Panc1 (cell line): ENCODE data around the gene KRT222.

ENCODE experiments used
- POLR2AphosphoS5 ChIP-seq: IDR thresholded peaks from 2 replicates; pipeline ENCODE4 v1.6.1; 2012; ENCODE audit warnings: mild to moderate bottlenecking, low read depth, low read length, moderate library complexity
- SIN3A ChIP-seq: IDR thresholded peaks from 2 replicates; pipeline ENCODE4 v1.6.1; 2012; ENCODE audit warnings: low read depth, mild to moderate bottlenecking, low read length, moderate library complexity, borderline replicate concordance; ENCODE audit not compliant: insufficient read depth
- TCF7L2 ChIP-seq: IDR thresholded peaks from 2 replicates; pipeline ENCODE4 v1.6.1; 2011; ENCODE audit warnings: mild to moderate bottlenecking, low read depth, low read length, inconsistent platforms
- TF ChIP-seq, protein P1 (sequence below): fragments of 450-650 bp; IDR thresholded peaks from 2 replicates; pipeline ENCODE4 v1.5.1; 2017; ENCODE audit warnings: mild to moderate bottlenecking
- TF ChIP-seq, protein P2 (sequence below), 2 experiments: IDR thresholded peaks; 2 replicates each; pipeline ENCODE4 v1.6.1; 2011 to 2012; ENCODE audit warnings: low read depth in 2 of 2, control low read depth in 1 of 2, low read length in 1 of 2, mild to moderate bottlenecking in 1 of 2, moderate library complexity in 1 of 2; ENCODE audit not compliant: insufficient read depth in 1 of 2

DNA sequence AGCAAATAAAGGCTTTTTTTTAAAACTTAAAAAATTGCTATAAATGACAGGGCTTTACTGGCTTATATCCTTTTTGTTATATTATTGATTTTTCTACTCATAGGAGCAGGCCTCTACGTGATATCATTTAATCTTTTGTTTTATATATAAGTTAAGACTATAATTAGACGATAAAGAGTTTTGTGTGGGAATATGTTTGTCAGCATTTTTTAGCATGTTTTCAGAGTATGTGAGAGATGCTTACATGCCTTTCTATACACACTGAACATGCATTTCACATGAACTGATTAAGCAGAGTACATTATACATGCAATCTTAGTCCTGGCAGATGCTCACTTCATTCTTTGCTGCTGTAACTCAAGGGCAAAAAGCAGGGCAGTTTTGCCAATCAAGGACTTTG, 7.7 kb upstream of the KRT222 start:
- TF ChIP-seq, protein P1, sequence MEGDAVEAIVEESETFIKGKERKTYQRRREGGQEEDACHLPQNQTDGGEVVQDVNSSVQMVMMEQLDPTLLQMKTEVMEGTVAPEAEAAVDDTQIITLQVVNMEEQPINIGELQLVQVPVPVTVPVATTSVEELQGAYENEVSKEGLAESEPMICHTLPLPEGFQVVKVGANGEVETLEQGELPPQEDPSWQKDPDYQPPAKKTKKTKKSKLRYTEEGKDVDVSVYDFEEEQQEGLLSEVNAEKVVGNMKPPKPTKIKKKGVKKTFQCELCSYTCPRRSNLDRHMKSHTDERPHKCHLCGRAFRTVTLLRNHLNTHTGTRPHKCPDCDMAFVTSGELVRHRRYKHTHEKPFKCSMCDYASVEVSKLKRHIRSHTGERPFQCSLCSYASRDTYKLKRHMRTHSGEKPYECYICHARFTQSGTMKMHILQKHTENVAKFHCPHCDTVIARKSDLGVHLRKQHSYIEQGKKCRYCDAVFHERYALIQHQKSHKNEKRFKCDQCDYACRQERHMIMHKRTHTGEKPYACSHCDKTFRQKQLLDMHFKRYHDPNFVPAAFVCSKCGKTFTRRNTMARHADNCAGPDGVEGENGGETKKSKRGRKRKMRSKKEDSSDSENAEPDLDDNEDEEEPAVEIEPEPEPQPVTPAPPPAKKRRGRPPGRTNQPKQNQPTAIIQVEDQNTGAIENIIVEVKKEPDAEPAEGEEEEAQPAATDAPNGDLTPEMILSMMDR: no peak
- TF ChIP-seq, protein P2, sequence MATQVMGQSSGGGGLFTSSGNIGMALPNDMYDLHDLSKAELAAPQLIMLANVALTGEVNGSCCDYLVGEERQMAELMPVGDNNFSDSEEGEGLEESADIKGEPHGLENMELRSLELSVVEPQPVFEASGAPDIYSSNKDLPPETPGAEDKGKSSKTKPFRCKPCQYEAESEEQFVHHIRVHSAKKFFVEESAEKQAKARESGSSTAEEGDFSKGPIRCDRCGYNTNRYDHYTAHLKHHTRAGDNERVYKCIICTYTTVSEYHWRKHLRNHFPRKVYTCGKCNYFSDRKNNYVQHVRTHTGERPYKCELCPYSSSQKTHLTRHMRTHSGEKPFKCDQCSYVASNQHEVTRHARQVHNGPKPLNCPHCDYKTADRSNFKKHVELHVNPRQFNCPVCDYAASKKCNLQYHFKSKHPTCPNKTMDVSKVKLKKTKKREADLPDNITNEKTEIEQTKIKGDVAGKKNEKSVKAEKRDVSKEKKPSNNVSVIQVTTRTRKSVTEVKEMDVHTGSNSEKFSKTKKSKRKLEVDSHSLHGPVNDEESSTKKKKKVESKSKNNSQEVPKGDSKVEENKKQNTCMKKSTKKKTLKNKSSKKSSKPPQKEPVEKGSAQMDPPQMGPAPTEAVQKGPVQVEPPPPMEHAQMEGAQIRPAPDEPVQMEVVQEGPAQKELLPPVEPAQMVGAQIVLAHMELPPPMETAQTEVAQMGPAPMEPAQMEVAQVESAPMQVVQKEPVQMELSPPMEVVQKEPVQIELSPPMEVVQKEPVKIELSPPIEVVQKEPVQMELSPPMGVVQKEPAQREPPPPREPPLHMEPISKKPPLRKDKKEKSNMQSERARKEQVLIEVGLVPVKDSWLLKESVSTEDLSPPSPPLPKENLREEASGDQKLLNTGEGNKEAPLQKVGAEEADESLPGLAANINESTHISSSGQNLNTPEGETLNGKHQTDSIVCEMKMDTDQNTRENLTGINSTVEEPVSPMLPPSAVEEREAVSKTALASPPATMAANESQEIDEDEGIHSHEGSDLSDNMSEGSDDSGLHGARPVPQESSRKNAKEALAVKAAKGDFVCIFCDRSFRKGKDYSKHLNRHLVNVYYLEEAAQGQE (IDR thresholded peaks at IDR 0.05; ENCODE audit: insufficient read depth in 1 of 2, low read depth in 2 of 2, low read length in 1 of 2): no peak
- TF ChIP-seq POLR2AphosphoS5 (no peak), SIN3A (no peak), TCF7L2 (no peak)
